Tibial nerve (tissue), 3 donors: ENCODE results near the gene ZNF513.

Experiments used
- CTCF ChIP-seq, 5 experiments: fragments of 200-600 bp in 3 of 5; fragments of 450-650 bp in 2 of 5; sonication (generic) in 3 of 5; IDR thresholded peaks; one replicate each; pipeline ENCODE4 v1.5.1; 2016 to 2019; ENCODE audit warnings: antibody characterized with exemption in 5 of 5, mild to moderate bottlenecking in 3 of 5, moderate library complexity in 2 of 5
- POLR2A ChIP-seq, 2 donors: fragments of 450-650 bp; IDR thresholded peaks; one replicate each; pipeline ENCODE4 v1.6.1; 2017; ENCODE audit warnings: antibody characterized with exemption in 2 of 2, mild to moderate bottlenecking in 2 of 2, moderate library complexity in 2 of 2

DNA sequence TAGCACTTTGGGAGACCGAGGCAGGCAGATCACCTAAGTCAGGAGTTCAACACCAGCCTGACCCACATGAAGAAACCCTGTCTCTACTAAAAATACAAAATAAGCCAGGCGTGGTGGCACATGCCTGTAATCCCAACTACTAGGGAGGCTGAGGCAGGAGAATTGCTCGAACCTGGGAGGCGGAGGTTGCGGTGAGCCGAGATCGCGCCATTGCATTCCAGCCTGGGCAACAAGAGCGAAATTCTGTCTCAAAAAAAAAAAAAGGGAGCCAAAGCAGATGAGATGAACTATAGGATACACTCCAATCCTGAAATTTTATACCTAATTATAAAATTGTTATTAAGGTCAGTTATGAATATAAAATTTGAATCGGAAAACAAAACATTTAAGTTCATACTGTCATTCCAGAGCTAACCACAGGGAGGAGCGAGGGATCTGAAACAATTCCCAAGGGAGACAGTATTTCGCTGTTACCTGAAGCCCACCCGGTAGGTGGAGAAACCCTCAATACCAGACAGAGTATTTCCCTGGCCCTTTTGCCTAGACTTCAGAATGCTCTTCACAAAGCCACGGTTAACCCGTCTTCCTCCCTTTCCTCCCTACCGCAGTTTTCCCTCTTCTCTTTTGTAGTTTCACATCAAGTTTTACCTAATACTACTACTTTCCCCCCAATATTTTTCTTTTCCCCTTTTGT lies 27.4 kb upstream of the ZNF513 start:
- TF ChIP-seq CTCF (IDR thresholded peaks at IDR 0.05): peak; percentile 12 to 46 (median 33)
- TF ChIP-seq POLR2A (IDR thresholded peaks at IDR 0.05): no peak
